ENCODE results near the gene RPTOR.

The RPTOR gene

DNA sequence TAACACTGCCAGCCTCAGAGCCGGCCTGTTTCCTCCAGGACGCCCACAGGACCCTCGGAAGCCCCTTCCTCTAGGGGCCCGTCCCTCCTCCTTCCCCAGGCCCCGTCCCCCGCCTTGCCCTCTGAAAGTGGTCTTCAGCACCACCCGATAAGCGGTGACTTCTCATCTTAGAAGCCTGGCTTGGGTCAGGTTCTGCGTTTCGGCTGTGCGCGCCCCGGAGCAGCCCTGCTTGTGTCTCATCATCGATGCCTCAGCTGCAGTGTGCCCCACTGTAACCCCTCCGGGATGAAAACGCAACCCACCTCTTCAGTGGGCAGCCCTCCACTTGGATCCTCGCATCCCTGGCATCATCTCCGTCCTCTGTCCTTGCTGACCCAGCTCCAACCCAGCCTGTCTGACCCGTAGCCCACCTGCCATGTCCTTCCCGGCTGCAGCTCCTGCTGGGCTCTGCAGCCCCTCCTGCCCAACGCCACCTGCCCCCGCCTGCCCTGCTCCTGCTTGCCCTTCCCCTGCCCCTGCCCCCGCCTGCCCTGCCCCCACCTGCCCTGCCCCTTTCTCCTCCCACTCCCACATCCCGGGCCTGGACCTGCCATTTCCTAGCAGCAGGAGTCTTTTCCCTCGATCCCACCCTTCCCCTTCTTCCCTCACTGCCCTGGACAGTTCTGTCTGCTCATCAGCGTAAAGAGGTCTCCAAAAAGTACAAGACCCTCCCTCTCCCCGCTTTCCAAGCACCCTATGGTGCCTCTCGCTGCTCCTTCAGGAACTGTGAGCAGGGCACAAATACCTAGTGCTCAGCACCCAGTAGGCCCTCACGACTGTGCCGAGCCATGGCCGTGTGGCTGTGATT is 334.5 kb downstream of the RPTOR start:
- DNase-seq (ENCODE audit: low read depth in 2 of 2): no peak

DNA sequence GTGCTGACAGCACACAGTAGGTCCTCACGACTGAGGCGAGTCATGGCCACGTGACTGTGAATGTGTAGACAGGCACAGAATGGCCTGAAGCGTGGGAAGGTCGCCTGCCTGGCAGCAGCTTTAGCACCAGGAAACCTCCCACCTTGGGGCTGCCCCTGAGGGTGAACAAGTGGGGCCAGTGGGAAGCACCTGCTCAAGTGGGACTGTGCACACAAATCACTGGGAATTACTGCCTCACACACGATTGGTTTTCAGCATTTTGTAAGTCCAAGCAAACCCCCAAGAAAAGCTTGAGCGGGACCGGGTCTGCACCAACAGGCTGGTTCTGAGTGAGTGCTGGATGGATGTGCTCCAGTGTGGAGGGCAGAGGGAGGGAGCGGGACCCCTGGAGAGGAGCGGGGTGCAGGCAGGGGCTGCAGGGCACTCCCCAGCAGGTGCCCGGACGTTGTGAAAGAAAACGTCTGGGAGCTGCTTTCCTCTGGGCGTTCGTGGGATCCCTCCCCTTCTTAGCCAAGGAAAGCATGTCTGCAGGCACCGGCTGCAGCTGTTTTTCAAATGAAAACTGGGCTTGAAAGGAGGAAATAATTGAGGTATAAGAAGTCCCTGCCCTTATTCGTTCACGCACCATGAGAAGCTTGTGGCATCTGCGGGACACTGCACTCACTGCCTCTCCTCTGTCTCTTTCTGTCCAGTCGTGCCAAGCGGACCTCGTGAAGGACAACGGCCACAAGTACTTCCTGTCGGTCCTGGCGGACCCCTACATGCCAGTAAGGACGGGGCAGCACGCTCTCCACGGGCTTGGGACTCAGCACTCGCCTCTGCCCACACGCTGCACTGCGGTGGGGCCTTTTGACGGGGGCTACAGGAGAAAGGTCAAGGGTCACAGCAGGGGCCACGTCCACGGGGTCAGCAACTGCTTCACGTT is 335.3 kb downstream of the RPTOR start:
- DNase-seq (ENCODE audit: low read depth in 2 of 2): no peak

DNA sequence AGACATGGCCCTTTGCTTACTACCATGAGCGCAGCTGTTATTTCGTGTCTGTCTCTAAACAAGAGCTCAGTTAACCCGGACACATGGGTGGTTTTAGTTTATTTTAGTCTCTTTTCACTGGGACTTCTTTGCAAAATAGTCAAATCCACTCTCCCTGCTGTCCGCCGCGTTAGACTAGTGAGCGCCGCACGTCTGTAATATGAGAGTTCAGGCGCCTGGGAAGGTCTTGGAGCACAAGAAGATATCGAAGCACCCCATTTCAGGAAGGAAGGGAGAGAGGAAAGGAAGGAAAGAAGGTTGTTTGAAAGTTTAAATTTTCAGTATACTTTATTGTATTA is 336.0 kb downstream of the RPTOR start:
- DNase-seq (ENCODE audit: low read depth in 2 of 2): no peak

DNA sequence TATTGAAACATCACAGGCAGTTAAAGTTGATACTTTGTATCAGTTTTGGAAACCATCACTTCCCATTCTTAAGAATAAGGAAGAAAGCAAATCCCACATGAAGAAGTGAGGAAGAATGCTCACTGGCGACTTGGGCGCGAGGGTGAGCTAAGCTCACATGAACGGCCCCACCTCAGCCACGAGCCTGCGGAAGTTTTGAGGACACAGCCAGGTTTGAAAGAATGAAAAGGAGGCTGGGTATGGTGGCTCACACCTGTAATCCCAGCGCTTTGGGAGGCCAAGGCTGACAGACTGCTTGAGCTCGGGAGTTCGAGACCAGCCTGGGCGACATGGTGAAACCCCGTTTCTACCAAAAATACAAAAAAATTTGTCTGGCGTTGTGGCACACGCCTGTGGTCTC is 336.7 kb downstream of the RPTOR start:
- DNase-seq (ENCODE audit: low read depth in 2 of 2): no peak

DNA sequence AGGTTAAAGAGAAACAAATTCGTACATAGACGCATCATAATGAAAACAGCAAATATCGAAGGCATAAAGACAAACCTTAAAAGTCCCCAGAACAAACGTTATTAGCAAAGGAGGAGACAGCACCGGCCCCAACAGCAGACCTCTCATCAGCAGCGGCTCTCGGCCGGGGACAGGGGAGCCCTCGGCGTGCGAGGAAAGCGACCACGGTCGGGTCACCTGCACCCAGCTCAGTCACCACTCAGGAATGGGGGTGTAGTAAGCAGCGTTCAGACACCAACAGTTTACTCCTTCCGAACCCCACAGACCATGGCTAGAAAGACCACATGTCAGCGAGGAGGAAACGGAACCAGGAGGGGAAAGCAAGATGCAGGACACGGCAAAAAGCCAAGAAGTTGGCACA is 337.7 kb downstream of the RPTOR start:
- DNase-seq (ENCODE audit: low read depth in 2 of 2): no peak

DNA sequence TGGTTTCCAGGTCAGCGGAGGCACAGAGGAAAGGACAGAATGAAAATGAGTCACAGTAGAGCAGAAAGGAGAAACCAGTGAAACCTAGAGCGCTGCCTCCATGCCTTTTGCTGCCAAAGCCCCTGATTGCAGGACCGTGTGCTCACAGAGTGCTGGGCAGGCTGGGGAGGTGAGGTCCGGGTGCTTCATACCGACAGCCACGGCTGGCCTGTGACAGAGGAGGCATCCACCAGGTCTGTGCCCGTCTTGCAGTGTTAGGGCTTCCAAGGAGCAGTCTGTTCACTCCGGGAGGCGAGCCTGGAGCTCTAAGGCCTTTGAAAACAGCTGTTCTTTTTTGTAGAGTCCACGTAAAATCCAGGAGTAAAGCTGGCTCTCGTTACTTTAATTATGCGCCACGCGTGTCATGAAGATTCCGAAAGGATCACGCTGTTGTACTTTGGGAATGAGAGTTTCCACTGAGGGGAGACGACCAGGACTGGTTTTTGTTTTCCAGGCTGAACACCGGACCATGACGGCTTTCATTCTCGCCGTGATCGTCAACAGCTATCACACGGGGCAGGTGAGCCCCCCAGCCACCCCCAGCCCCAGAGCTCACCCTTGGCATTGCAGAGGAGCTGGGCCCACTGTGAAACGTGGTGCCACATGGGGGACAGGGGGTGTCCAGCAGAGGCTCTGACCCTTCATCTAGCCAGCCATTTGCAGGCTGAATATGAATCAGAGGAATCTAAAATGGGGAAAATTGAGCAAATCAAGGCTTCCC is 338.5 kb downstream of the RPTOR start:
- DNase-seq (ENCODE audit: low read depth in 2 of 2): no peak

DNA sequence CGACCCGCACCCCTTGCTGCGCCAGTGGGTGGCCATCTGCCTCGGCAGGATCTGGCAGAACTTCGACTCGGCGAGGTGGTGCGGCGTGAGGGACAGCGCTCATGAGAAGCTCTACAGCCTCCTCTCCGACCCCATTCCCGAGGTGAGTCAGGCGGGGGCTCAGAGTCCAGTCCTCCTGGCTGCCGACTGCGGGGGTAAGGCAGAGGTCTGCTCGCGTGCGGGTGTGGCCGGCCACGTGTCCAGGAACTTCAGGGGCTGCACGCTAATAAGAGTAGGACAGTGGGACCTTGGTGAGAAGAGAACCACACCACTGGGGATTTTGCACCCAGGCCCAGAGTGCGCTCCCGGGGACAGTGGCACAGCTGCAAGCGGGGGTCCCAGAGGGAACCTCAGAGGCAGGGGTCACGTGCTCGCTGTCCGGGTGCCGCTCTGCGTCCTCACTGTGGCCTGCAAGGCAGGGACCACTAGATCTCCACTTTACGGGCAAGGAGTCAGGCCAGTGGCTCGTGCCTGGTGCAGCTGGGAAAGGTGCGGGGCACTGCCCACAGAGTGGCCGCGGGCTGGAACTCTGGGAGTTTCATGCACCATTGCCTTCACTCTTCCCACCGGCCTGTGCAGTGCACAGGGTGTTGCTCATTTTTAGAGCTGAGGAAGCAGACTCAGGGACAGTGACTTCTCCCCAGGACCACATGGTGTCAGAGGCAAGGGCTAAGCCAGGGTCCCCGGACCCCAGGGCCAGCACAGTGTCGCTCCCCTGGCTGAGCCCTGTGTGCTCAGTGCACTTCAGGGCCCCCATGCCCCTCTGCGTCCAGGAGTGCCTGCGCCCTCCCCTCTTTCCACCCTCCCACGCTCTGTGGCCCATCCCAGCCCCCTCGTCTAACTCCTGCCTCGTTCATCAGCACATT is 339.4 kb downstream of the RPTOR start:
- no peak for DNase-seq (ENCODE audit: low read depth in 2 of 2)

DNA sequence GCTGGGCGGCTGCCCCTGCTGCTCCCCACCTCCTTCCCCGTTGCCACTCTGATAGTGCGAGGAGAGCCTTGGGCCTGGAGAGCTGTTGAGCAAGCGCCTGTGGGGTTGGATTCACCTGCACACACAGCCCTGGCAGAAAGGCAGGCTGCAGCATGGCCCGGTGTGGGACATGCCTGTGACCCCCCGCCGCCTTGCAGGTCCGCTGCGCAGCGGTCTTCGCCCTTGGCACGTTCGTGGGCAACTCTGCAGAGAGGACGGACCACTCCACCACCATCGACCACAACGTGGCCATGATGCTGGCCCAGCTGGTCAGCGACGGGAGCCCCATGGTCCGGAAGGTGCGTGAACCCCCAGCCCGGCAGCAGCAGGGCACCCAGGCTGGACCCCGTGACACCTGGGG is 340.2 kb downstream of the RPTOR start:
- no peak for DNase-seq (ENCODE audit: low read depth in 2 of 2)

DNA sequence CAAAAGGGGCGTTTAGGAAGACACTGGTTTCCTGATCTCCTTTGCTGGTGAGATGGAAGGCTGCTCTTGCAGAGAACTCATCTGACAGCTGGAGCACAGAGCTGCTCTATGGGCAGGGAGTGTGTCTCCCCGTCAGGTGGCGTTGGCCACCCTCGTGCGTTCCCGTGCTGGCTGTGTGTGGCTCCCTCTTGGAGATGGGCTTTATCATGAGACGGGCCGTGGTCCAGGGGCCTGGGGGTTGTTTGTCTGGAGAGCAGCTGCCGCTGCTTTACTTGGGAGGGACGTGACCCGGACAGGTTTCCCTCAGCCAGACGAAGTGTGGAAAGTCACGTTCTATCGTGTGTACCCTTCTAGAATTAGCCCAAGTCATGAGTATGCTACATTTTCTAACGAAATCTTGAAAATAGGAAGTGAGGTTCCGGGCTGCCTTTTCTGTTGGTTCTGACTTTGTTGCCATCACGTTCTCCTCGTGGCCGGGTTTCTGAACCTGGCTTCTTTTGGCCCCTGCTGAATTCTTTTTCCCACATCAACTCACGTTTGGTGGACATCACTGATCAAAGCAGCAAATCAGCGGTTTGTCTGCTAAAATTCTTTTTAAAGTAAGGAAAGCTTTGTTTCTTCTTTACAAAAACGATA is 341.4 kb downstream of the RPTOR start:
- no peak for DNase-seq (ENCODE audit: low read depth in 2 of 2)

DNA sequence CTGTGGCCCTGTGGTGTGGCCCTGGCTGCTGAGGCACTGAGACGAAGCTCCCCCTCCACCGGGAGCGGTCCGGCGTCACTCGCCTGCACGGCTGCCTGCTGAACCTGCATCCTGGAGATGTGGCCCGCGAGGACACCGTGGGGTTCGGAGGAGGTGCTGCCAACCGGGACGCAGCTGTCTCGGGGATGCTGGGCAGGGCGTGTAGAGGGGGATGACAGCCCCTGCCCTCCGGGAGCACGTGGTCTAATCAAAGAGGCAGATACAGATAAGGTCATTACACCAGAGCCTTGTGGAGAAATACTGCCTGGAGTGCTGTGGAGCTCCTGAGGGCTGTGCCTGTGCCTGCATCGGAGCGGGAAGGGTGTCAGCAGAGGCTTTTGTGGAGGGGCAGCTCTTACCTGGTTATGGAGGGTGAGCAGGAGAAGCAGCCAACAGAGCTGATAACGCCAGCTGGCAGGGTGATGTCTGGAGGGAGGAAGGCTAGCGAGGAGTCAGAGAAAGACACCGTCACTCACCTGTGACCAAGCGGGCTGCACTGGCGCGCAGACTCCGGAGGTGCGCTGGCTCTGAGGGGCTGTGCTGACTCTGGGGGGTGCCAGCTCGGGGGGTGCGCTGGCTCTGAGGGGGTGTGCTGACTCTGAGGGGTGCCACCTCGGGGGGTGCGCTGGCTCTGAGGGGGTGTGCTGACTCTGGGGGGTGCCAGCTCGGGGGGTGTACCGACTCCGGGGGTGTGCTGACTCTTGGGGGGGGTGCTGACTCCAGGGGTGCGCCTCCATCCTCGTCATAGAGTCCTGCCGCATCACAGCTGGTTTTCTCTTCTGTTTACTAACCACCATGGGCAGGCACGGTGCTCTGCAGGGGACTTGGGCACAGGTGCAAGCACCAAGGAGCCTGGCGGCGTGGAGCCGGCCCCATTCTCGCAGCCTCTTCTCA is 342.3 kb downstream of the RPTOR start:
- DNase-seq (ENCODE audit: low read depth in 2 of 2): no peak

DNA sequence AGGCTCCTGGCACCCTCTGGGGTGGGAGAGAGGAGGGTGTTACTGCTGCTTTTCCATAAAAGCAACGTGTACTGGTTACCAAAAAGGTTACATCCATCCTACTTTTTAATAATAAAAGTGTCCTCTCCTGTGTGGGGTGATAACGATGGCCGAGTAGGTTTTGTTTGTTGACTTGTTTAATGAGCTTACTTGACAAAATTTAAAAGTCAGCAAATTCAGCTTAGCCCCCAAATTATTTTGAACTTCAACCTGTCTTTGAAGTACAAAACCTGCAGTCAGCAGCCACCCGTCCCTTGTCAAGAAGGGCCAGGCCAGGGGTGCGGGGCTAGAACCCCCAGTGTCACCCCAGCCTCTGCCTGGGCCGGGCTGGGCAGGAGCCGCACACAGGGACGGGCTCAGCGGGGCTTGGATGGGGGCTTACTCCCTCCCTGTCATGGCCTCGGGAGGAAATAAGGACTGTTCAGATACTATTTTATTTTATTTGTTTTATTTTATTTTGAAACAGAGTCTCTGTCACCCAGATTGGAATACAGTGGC is 343.1 kb downstream of the RPTOR start:
- no peak for DNase-seq (ENCODE audit: low read depth in 2 of 2)

DNA sequence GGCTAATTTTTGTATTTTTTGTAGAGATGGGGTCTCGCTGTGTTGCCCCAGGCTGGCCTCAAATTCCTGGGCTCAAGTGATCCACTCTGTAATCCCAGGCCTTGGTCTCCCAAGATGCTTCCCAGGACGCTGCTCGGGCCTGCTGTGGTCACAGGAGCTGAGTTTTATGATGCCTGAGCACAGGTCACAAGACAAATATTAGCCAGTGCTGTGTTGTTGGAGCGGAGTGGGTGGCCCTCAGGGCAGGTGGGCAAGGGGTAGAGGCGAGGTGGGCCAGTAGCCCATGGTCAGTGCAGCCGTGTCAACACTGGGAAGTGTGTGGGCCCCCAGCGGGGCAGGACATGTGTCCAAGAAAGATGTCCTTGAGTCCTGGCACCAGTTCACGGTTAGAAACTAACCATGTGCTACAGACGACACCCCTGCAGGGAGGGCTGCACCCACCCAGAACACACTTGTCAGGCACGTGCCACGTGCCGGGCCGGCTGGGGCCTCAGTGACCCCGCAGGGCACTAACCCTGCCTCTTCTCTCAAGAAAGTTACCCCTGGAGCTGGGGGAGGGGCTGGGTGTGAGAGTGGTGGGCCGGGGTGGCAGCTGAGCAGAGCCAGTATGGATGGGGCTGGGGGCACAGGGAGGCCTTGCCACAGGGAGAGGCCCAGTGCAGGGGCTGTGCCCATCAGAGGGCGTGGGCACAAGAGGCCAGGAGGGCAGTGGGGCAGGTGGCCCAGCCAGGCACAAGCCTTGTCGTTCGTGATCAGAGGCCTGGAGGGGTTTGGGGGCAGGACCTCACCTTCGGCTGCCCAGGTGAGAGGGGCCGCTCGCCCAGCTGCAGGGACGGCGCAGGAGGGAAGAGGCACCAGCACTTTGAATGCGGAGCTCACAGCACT is 343.9 kb downstream of the RPTOR start:
- no peak for DNase-seq (ENCODE audit: low read depth in 2 of 2)

DNA sequence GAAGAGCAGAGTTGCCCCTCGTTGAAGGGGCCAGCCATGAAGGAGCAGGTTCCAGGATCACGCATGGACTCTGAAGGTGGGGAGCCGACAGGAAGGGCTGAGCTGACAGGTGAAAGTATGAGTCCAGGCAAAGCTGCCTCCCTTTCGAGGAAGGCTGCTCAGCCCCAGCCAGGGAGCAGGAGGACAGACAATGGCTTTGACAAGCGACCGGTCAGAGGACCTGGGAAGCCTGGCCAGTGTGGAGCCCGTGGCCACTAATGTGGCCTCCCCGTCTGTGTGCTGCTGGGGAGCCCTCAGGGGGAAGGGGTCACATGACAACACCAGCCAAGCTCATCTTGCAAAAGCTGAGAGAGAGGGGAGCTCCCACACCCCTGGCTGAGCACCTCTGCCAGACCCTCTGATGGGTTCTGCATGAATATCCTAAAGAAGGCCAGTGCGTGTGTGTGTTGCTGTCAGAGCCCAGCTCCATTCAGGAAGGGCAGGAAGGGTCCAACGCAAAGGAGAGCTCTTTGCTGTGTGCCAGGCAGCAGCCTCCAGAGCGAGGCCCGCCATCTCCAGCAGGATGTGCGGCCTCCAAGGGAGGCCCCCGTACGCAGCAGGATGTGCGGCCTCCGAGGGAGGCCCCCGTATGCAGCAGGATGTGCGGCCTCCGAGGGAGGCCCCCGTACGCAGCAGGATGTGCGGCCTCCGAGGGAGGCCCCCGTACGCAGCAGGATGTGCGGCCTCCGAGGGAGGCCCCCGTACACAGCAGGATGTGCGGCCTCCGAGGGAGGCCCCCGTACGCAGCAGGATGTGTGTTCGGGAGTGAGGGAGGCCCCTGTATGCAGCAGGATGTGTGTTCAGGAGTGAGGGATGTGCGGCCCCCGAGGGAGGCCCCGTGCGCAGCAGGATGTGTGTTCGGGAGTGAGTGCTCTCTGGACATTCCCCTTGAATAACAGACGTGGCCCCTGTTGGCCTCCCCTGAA is 344.9 kb downstream of the RPTOR start:
- no peak for DNase-seq (ENCODE audit: low read depth in 2 of 2)

DNA sequence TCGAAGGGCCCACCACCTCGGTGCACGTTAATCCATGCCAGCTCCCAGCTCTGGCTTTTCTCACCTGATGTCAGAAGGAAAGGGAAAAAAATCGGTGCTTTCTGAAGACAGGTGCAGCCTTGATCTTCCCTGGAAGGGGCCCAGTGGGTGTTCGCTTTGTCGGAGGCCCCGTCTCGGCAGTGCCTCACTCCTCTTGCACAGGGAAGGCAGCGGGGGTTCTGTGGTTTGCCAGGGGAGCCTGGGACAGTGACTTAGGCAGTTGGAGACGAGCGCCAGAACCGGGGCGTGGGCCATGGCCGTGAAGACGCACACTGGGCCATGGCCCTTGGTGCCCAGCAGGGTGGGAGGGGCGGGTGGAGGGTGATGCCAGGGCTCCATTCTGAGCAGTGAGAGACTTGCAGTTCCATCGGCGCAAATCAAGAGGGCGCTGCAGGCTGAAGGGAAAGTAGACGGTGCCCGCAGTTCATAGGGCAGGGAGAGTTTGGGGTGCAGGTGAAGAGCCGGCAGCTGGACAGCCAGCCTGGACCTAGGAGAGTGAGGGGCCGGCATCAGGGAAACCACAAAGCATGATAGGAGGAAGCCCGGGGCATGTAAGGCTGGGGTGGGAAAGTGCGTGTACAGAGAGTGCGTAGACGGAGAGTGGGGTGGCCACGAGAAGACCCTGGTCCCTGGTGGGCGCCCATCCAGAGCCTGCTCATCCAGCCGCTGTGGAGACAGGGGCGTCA is 345.7 kb downstream of the RPTOR start:
- no peak for DNase-seq (ENCODE audit: low read depth in 2 of 2)

DNA sequence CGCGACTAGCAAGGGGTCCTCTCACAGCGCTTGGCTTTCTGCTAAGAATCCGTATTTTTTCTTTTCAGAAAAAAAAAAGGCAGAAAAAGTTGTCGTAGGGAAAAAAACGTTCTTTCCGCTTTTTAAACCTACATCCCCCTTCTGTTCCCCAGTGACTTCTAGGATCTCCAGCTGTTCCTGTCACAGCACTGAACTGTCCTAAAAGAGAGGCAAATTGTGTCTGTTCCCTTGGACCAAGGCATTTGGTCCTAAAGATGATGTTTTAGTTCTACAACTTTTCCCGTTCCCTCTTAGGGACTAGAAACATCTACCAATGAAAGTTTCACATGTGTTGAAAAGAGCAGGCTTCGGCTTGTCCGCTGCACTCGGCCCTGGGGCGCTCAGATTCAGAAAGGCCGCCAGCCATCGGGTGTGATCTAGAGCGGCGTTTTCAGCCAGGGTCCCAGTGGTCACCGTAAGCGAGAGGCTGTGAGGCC is 346.3 kb downstream of the RPTOR start:
- DNase-seq (ENCODE audit: low read depth in 2 of 2): no peak

DNA sequence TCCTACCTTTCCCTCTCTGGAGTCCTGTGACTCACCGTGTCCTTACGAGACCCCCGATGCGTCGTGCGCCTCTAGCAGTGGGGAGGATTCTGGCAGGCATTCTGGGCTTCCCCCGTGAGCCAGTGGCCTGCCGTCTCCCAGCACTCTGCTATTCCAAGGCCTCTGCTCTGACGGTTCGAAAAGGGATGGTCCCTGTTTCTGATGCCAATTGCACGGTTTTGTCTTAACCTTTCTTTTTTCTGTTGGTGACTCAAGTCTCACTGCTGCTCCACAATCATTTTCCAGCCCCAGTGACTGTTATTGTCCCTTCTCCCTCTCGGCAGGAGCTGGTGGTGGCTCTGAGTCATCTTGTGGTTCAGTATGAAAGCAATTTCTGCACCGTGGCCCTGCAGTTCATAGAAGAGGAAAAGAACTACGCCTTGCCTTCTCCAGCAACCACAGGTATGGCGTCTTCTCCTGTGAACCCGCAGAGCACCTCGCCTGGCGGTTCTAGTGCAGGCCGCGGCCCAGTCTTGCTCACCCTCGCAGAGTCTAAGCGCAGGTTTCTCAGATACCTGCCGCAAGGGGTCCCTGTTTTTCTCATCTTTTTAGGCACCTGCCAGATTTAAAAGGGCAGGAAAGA is 346.9 kb downstream of the RPTOR start:
- peak; percentile 64 for DNase-seq (ENCODE audit: low read depth in 2 of 2)

Measured in fibroblast of skin of left biceps (primary cell).